ENCODE data around the gene CSTB.

GRCh38 chr21:43808367-43808766 lies 32.3 kb upstream of the CSTB start:
- no peak for TF ChIP-seq CTCF (IDR thresholded peaks at IDR 0.05)
- TF ChIP-seq EZH2 (IDR thresholded peaks at IDR 0.05; ENCODE audit: borderline replicate concordance, insufficient read depth, low read depth, low read length, poor library complexity, severe bottlenecking): no peak

Measured in B cell (primary cell).